Renal cortex interstitium (tissue), 11 donors: ENCODE data around the gene TNKS1BP1. TPM values are rescaled to one million over a fixed set of nuclear protein-coding genes. Genes with fewer than 3 reads are reported as not detected.

Experiments used
- DNase-seq, 11 donors: peaks; one replicate each; pipeline ENCODE4 v3.0.0-alpha.2; 2013; ENCODE audit warnings: low read depth in 9 of 11, low spot score in 4 of 11; ENCODE audit errors: extremely low read depth in 1 of 11
- polyA plus RNA-seq, 3 donors: library from polyadenylated mRNA; unstranded; fragments of 120-200 nt; gene quantifications; one replicate each; pipeline ENCODE4 v1.2.1, GENCODE V29; 2013; ENCODE audit not compliant: insufficient read length in 3 of 3

Gene TNKS1BP1
- polyA plus RNA-seq, 3 donors = 64.2 to 73.0 (median 66.0) TPM

DNA sequence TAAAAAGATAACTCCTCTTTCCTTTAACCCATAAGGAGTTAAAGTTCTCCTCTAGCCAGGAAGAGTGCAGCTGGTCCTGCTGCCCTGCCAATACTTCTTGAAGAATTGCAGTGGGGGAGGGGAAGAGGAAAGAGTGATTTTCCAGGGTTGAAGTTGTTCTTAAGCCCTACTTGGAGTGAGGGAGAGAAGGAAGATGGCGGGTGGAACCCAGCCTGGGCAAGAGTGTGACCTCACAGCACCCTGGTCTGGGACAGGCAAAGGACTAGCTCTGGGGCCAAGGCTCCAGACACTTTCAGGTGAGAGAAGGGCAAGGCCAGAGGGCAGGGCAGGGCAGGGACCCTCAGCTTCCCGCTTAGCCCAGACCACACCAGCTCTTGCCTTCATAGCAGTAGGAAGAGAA lies 6.6 kb downstream of the TNKS1BP1 start:
- no peak for DNase-seq

DNA sequence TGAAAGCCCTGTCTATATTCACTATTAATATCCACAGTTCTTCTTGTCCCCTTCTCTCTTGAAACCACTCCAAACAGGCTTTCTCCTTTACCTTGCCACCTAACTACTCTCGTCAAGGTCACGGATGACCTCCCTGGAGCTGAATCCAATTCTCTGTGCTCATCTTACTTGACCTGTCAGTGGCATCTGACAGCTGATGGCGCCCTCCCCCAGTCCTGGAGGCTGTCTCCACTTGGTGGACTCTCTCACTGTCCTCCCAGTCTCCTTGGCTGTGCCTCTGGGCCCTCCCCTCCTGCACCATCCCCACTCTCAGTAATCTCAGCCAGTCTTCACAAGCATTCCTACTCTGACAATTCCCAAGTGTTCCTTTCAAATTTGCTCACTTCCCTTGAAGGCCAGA lies 8.7 kb downstream of the TNKS1BP1 start:
- DNase-seq = no peak

DNA sequence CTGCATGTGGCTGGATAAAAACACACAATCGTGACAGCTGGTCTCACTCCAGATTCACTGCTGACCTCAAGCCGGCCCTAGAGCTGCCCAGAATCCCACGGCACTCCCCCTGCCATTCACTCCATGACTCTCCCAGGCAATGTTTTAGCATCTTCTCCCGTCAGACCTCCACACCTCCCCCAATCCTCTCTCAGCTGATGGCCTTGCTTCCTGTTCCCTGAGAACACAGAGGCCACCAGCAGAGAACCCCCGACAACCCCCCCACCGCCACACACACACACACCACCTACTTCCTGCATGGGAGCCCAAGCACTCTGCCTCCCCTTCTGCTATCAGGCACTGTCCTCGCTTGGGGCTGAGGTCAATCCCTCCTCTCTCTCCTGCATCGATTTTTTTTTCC lies 9.3 kb downstream of the TNKS1BP1 start:
- DNase-seq = no peak

DNA sequence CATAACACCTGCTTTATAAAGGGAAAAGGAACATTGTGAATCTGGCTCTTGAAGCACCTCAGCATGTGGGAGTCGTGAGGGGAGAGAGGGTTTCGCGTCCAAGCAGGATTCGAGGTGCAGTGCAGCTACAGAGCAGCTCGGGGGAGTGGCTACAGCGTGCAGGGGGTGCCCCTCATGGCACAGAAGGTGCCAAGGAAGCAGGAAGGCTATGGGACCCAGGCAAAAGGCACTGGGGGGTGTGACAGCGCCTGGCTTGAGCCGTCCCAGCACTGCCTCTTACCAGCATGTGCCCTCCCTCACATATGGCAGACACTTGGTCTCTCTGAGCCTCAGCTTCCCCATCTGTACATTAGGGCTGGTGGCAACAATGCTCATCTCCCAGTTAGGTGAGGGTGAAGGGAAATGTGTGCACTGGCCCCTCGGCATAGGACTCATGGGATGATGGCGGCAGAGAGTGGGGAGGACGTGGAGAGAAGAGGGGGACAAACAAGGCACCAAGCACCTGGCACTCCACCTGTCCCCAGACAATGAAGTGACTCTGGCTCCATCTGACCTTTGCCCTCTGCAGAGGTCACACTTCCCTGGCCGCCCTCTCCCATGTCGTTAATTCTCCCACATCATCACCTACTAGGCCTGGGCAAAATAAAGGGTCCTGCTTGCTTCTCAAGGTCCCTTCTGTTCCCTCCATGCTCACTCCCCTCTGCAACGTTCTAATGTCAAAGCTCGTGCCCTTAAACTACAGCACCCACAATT lies 10.4 kb downstream of the TNKS1BP1 start:
- no peak for DNase-seq

DNA sequence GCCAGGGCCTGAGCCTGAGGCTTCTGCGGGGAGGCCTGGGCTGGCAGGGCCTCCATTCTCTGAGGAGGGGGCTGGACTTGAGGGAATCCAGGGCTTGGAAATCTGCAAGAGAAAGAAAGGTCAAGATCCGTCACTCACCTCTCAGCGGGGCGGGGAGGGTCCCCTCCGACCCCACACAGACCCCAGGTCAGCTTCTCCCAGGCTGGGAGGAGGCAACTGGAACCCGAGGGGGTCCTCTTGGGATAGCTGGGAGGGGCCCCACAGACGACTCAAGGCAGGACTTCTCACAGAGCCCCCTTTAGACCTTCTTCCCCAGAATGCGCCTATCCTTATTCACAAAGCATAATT lies 11.0 kb downstream of the TNKS1BP1 start:
- DNase-seq = no peak

DNA sequence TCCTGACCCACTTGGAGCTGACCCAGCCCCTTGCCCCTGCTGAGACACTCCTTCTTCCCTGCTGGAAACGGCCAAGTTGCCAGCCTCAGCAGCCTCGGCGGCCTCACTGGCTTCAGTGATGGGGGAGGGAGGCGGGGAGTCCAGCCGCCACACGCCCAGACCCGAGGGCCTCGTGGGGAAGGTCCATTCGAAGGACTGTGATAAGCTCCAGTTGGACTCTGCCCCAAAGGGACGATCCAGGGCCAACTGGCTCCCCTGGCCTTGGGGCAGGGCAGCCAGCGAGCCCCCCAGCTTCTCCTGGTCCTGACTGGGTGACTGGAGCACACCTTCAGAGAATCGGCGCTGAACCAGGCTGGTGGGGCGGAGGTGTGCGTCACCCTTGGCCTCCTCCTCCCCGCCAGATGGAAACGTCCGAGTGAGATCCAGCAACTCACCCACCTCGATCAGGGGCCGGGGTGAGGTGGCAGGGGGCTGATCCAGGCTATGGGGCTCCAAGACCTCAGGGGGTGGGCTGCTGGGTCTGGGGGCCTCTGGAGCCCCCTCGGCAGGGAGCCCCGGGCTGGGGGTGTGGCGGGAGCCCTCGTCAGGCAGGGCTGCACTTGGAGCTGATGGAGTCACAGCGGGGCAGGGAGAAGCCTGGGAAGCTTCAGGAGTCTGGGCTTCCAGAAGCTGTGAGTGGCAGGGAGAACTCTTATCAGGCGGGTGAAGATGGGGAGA lies 11.5 kb downstream of the TNKS1BP1 start:
- DNase-seq = no peak

DNA sequence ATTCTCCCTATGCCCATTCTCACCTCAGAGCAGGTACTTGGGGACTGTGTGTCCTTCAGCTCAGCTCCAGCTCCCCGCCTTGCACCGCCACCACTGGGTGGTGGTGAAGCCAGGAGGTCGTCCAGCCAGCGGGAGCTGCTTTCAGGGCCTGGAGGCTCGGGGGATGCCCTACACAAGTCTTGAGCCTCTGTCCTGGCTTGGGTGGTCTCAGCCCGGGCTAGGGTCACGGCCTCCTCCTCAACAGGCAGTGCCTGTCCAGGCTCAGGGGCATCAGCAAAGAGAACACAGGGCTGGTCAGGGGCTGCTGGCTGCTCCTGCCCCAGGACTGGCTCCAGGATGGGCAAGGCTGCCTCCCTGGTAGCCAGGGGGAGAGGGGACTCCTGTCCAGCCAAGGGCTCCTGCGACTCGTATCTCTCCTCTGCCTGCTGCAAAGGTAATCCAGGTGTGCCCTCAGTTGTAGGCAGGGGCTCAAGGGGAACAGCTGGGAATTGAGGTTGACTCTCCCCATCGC lies 12.2 kb downstream of the TNKS1BP1 start:
- no peak for DNase-seq

DNA sequence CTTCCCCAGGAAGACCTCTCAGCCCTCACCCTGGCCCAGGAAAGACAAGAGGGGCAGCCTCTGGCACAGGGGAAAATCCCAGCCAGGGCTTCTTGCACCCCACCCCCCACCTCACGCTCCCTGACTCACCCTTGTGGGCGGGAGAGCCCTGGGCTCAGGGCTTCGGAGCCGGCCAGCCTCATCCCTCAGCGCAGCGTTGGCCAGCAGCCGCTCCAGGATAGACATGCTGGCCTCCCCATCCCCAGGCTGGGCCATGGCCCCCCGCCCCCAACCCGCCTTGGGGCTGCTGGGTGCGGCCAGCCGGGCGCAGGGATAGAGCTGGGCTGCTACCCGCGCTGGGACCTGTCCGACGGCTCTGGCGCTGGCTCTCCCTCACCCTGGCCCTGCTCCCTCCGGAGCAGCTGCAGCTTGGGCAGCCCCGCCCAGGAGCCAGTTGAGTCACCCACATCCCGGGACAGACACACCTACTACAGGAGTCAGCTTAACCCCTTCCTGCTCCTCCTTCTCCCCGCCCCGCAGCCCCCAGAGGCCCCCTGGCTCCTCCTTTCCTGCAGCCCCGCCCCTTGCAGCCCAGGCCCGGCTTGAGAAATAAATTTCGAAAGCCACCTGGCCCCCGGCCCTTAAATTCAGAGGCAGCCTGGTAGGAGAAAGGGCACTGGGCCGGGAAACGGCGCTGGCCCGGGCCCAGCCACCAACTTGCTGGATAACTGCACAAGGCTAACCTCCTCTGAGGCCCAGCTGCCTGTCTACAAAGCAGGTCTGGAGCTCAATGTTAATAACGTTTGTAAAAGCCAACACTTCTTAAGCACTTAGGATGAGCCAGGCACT lies 13.4 kb downstream of the TNKS1BP1 start:
- DNase-seq = peak in 4 of 11 donors; percentile 63 to 74 (median 68)

DNA sequence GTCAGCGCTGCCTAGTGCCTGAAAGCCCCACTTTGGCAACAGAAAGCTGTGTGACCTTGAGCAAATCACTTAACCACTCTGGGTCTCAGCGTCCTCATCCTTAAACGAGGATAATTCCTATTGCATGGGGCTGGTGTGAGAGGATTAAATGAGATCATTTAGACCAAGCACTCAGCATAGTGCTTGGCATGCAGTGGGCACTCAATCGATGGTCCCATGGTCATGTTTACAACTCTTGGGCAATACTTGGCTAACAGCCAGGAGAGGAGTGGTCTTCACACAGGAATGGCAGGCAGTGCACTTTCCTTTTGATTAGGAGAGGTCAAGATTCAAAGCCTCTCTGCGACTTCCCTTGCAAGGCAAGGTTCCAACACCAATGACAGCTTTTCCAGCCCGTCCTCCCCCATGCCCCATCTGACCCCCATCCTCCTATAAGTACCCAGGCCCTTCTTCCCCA lies 14.1 kb downstream of the TNKS1BP1 start:
- no peak for DNase-seq

DNA sequence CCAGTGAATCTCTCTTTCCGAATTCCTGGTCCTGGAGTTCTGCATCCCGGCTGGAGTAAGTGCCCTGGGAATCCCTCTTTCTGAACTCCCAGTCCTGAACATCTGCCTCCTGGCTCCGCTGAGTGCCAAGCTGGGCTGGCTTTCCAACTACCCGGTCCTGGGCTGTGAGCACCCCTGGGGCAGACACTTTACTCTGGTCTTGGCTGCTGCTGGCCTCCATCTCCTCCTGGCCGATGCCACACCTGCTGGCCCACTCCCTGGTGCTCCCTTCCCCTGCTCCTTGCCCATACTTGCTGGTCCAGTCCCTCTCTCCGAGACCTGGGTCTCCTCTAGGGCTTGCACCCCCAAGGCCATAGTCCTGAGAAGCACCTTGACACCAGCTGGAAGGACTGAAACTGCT lies 14.7 kb downstream of the TNKS1BP1 start:
- DNase-seq = no peak

DNA sequence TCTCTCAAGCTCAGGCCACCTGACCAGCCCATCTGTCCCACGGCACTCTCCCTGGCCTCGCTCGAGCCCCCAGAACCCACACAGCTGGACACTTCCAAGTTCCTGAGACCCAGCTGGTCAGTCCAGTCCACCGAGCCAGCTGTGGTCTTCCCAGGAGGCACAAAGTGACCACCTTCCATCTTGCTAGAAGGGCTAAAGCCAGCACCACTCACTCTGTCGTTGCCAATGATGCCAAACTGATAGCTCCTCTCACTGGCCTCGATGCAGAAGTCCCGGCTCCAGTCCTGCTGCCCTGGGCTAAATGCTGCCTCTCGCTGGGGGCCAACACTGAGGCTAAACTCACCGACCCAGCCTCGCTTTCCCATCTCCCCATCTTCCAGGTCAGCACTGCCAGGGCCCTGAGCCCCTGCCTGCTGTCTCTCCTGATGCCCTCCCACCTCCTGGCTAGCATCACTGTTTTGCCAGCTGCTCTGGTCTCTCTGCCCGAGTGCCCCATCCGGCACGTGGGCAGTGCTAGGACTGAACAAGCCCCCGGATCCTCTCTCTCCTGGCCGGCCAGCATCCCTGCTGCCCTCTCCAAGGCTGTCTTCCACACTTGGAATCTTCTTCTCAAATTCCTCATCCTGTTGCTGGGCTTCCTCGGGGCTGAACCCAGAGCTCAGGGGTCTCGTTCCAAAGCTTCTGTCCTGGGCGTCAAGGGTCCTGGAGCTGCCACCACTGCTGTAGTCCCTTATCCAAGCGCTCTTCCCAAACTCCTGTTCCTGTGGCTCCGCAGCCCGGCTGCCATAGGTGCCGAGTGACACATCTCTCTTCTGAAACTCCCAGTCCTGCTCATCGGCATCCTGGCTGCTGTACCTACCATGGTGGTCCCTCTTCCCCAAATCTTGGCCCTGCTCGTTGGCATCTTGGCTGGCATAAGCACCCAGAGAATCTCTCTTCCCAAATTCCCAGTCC lies 15.4 kb downstream of the TNKS1BP1 start:
- no peak for DNase-seq

DNA sequence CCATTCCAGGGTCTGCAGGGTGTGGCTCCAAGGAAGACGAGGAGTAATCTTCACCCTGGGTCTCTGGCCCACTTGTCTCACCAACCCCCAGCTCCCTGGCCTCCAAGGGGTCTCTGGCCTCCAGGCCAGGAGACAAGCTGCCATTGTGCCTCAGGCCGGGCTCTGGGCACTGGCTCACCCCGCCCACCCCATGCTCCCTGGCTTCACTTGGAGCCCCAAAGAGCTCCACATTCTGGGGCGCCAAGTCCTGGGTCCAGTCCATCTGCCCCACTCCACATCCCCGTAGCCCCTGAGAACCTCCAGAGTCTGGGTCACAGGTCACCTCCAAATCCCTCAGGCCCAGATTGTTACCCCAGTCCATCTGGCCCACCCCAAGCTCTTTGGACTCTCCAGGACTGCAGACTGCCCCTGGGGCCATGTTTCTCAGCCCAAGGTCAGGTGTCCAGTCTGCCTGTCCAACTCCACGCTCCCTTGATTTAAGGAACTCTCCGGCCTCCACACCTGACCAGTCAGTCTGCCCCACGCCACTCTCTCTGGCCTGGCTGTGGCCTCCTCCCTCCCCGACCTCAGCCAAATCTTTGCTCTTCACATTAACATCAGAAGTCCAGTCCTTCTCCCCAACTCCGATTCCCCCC lies 16.2 kb downstream of the TNKS1BP1 start:
- no peak for DNase-seq

DNA sequence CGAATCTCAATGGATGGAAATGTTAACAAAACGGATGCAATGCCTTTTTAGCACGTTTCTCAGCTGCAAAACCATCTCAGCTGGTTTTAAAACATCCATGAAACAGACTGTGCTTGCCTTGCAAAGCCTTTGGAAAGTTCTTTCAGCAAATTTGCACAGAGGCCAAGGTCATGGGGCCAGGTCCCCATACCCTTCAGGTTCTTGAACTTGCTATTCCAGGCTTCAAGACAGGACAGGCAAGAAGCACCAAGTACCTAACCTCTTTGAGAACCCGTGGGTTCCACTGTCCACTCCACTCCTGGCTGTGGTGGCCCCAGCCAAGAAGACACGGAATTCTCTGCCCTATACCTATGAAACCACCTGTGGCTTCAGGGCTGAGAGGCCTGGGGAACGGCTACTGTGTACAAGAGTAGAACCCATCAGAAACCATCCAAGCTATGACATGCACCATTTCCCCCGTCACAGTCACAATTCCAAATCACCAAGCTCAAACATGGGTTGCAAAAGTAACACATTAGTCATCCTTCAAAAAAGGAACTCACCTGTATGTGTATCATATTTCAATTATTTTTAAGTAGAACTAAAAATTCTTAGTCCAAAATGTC lies 17.0 kb downstream of the TNKS1BP1 start:
- DNase-seq = no peak

DNA sequence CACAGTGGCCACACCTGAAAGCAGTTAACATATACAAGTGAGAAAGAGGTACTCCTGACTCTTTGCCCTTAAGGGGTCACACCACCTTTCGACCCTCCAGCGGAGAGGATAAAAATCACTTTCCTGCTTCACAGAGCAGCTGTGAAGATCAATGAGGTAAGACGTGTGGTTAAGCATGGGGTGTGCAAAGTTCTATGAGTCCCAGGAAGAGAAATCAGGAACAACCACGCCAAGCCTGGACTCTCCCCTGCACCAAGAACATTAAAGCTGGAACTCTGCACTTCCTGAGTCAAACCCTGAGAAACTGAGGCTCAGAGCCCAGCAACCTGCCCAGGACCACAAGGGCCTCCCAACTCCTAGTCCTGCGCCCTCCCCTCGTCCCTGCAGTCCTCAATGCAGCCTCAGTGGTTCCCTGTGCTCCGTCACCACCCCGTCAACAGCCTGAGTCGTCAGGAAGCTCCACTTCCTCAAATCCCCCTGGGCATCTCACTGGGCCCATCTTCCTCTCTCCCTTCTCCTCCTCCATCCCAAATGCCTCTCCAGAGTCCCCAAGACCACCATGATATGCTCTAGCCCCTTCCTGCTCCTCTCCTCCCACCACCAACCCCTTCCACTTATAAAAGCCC lies 17.7 kb downstream of the TNKS1BP1 start:
- DNase-seq = no peak

DNA sequence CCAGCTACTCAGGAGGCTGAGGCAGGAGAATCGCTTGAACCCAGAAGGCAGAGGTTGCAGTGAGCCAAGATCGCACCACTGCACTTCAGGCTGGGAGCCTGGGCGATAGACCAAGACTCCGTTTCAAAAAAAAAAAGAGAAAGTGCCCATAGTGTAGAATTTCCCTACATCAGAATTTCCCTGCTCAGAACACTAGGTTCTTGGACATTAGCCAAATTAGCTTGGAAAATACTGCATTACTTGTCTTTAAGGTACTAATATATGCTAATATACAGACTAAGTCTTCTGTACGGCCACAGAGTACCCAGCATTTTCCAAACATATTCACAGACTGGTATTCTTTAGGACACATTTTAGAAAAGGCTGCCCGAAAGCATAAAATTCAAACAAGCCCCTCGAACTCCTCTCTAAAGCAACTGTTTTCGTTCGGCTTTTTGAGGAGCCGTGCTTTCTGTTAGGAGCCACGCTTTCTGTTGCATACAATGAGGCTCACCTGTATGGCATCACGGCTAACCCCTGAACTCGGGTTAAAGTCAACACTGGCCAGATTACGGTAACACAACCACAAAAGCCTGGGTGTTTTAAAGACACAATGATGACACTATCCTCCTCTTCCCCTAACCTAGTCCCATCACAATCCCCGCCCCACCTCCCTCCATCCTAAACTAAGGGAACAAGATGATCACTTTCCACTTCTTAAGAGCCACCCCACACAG lies 18.4 kb downstream of the TNKS1BP1 start:
- DNase-seq = no peak

DNA sequence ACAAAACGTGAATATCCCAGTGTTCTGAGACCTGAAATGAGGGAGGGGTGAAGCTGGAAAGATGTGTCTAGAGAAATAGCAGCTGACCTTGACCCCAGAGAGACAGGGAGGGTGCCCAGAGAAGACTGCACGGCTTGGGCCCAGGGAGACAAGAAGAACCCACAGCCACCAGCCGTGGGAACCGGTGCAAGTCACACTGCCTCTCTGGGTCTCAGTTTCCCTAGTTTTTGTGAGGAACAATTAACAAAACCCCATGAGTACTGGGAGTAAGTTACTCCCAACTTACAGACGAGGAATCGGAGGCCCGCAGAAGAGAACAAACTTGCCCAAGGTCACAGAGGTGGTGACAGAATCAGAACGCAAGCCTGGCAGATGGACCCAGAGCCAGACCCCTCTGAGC lies 19.2 kb downstream of the TNKS1BP1 start:
- no peak for DNase-seq
